GM19397 (cell line): ENCODE results near the gene DDR1.
"Not testable (repeated sequence)": the region's sequence is repeated elsewhere in the genome, so short reads cannot be mapped to it uniquely, and the experiment has no call there.

ENCODE experiments used
- ATAC-seq: cut with Tn5 transposase; IDR thresholded peaks from one replicate; pipeline ENCODE4 v1.9.1; 2021; ENCODE audit warnings: mild to moderate bottlenecking, moderate library complexity; ENCODE audit not compliant: unreplicated experiment

DDR1 gene

GRCh38 chr6:30852459-30852858, 31.9 kb upstream of the DDR1 start:
- ATAC-seq = not testable (repeated sequence)

GRCh38 chr6:30854285-30855040, 29.9 kb upstream of the DDR1 start:
- ATAC-seq = no peak

GRCh38 chr6:30855429-30856075, 28.8 kb upstream of the DDR1 start:
- no peak for ATAC-seq

GRCh38 chr6:30857112-30857511, 27.2 kb upstream of the DDR1 start:
- ATAC-seq = no peak

GRCh38 chr6:30857549-30857948, 26.8 kb upstream of the DDR1 start:
- no peak for ATAC-seq

GRCh38 chr6:30859726-30860125, 24.6 kb upstream of the DDR1 start:
- ATAC-seq = not testable (repeated sequence)

- ATAC-seq = no peak
Observed at GRCh38 chr6:30861257-30862048, 22.9 kb upstream of the DDR1 start.

GRCh38 chr6:30862156-30862875, 22.0 kb upstream of the DDR1 start:
- ATAC-seq = no peak

GRCh38 chr6:30864325-30864724, 20.0 kb upstream of the DDR1 start:
- no peak for ATAC-seq

- ATAC-seq = not testable (repeated sequence)
Observed at GRCh38 chr6:30869241-30869749, 15.0 kb upstream of the DDR1 start.

- no peak for ATAC-seq
Observed at GRCh38 chr6:30870546-30870945, 13.8 kb upstream of the DDR1 start.

- no peak for ATAC-seq
Observed at GRCh38 chr6:30871592-30872183, 12.6 kb upstream of the DDR1 start.

GRCh38 chr6:30873137-30873640, 11.1 kb upstream of the DDR1 start:
- no peak for ATAC-seq

GRCh38 chr6:30873795-30874194, 10.5 kb upstream of the DDR1 start:
- ATAC-seq = not testable (repeated sequence)

GRCh38 chr6:30875244-30876038, 8.9 kb upstream of the DDR1 start:
- ATAC-seq = no peak

GRCh38 chr6:30876039-30876730, 8.1 kb upstream of the DDR1 start:
- ATAC-seq = no peak

GRCh38 chr6:30877419-30878262, 6.7 kb upstream of the DDR1 start:
- no peak for ATAC-seq
